ENCODE measurements around the gene EIF4E2. TPM values are rescaled to one million over a fixed set of nuclear protein-coding genes. Genes with fewer than 3 reads are reported as not detected.
A peak's percentile ranks its signal among the peaks of the same experiment; 100 is the strongest.

The EIF4E2 gene
- total RNA-seq, 4 donors from 2014 or later: 34.7 to 81.3 (median 58.0) TPM

- H3K9me3 ChIP-seq: no peaks in the 10 kb centered on the region
- peaks cover 1 to 42% (median 35%) of the 10 kb centered on the region in 3 donors for H3K4me1 ChIP-seq
- no peaks in the 10 kb centered on the region for H3K27me3 ChIP-seq
- intact Hi-C loops (cut with DNase I): no loop called here
- H3K36me3 ChIP-seq: no peaks in the 10 kb centered on the region
- H3K4me3 ChIP-seq: no peak overlapping the region
- TF ChIP-seq, protein P1, sequence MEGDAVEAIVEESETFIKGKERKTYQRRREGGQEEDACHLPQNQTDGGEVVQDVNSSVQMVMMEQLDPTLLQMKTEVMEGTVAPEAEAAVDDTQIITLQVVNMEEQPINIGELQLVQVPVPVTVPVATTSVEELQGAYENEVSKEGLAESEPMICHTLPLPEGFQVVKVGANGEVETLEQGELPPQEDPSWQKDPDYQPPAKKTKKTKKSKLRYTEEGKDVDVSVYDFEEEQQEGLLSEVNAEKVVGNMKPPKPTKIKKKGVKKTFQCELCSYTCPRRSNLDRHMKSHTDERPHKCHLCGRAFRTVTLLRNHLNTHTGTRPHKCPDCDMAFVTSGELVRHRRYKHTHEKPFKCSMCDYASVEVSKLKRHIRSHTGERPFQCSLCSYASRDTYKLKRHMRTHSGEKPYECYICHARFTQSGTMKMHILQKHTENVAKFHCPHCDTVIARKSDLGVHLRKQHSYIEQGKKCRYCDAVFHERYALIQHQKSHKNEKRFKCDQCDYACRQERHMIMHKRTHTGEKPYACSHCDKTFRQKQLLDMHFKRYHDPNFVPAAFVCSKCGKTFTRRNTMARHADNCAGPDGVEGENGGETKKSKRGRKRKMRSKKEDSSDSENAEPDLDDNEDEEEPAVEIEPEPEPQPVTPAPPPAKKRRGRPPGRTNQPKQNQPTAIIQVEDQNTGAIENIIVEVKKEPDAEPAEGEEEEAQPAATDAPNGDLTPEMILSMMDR (IDR thresholded peaks at IDR 0.05): peak in 1 of 6 experiments; percentile 30
- no peak for TF ChIP-seq POLR2A (IDR thresholded peaks at IDR 0.05)
- H3K27ac ChIP-seq: peak overlapping the region; percentile 39 to 56 (median 47)
- 39 to 55% methylated on average over 3 of the region's 3 CpGs for WGBS, 2 donors
- DNase-seq: no peak
These were observed 42.4 kb downstream of the EIF4E2 start for GRCh38 chr2:232592772-232593395.

GRCh38 chr2:232593982-232594381 lies 43.5 kb downstream of the EIF4E2 start:
- H3K27ac ChIP-seq: no peak overlapping the region
- no peaks in the 10 kb centered on the region for H3K27me3 ChIP-seq
- intact Hi-C loops (cut with DNase I): no loop called here
- TF ChIP-seq, protein P1 (IDR thresholded peaks at IDR 0.05): no peak
- no peak for TF ChIP-seq POLR2A (IDR thresholded peaks at IDR 0.05)
- 74 to 96% methylated on average over 3 to 6 of the region's 7 CpGs for WGBS, 2 donors
- no peaks in the 10 kb centered on the region for H3K36me3 ChIP-seq
- DNase-seq: no peak
- no peak overlapping the region for H3K4me3 ChIP-seq
- H3K4me1 ChIP-seq: peaks cover 0 to 31% (median 26%) of the 10 kb centered on the region in 3 donors
- no peaks in the 10 kb centered on the region for H3K9me3 ChIP-seq

DNA sequence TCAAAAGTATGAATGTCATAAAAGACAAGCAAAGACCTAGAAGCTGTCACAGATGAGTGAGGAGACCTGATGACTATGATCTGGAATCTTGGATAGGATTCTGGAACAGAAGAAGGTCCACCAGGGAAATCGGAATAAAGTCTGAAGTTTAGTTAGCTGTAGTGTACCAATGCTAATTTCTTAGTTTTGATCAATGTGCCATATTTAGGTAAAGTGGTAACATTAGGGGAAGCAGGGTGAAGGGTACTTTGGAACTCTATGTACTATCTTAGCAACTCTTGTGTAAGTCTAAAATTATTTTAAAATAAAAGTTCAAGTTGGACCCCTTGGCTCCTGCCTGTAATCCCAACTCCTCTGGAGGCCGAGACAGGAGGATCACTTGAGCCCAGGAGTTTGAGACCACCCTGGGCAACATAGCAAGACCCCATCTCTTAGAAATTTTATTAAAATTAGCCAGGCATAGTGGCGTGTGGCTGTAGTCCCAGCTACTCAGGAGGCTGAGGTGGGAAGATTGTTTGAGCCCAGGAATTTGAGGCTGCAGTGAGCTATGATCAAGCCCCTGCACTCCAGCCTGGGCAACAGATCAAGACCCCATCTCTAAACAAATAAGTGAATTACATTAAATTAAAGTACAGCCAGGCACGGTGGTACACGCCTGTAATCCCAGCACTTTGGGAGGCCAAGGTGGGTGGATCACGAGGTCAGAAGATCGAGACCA lies 47.0 kb downstream of the EIF4E2 start:
- Histone ChIP-seq H3K4me3 (no peak overlapping the region), H3K36me3 (no peaks in the 10 kb centered on the region), H3K27ac (no peak overlapping the region), H3K4me1 (peaks cover 0 to 11% (median 10%) of the 10 kb centered on the region in 3 donors), H3K27me3 (no peaks in the 10 kb centered on the region), H3K9me3 (no peaks in the 10 kb centered on the region)
- 87 to 91% methylated on average over 7 of the region's 7 CpGs for WGBS, 2 donors
- TF ChIP-seq POLR2A (IDR thresholded peaks at IDR 0.05): no peak
- TF ChIP-seq, protein P1 (IDR thresholded peaks at IDR 0.05): no peak
- intact Hi-C loops (cut with DNase I): no loop called here
- DNase-seq: no peak

DNA sequence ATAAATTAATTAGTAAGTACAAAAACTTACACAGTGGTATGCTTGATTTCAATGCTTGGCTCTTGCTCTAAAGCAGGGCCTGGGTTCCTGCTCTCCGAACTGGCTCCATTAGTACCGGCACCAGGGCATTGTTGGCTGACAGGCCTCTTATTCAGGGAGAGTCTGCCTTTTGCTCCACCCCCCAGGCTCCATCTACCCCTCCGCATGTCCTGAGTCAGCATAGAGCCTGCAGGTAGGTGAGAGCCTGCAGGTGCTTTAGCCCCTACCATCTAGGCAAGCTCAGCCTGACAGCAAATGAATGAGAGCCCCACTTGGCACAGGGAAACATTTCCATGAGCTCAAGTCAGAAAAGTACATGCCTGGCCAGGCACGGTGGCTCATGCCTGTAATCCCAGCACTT lies 47.8 kb downstream of the EIF4E2 start:
- no peak for TF ChIP-seq POLR2A (IDR thresholded peaks at IDR 0.05)
- TF ChIP-seq, protein P1 (IDR thresholded peaks at IDR 0.05): no peak
- no peaks in the 10 kb centered on the region for H3K27me3 ChIP-seq
- no peak overlapping the region for H3K4me3 ChIP-seq
- DNase-seq: no peak
- H3K27ac ChIP-seq: no peak overlapping the region
- intact Hi-C loops (cut with DNase I): no loop called here
- H3K36me3 ChIP-seq: no peaks in the 10 kb centered on the region
- 46 to 75% methylated on average over 2 to 3 of the region's 4 CpGs for WGBS, 2 donors
- no peaks in the 10 kb centered on the region for H3K9me3 ChIP-seq
- peaks cover 0 to 3% (median 2%) of the 10 kb centered on the region in 3 donors for H3K4me1 ChIP-seq

DNA sequence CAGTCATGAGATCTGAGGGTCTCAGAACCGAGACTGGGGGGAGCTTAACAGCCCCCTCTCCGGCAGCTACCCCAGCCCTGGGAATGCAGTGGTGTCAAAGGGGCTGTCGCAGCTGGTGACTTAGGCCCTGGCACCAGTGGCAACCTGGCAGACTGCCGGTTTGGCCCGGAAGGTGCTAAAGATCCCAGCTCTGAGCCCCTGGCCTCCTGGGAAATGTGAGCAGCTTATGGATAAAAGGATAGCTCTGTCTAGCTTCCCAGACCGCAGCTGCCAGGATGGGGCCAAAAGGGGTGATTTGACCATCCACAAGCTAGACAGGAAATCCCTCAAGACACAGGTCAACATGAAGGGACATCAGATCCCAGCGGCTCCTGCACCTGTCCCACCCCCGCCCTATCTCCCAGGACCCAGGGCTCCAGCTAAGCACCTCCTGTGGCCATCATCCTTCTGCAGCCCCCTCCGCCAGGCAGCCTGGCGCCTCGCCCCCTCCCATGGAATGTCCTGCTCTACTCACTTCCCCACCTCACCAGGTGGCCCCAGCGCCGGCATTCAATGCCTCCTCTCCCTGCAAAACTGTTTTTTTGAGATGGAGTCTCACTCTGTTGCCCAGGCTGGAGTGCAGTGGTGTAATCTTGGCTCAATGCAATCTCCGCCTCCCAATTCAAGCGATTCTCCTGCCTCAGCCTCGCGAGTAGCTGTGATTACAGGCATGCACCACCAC lies 49.7 kb downstream of the EIF4E2 start:
- Histone ChIP-seq H3K27ac (no peak overlapping the region), H3K9me3 (no peaks in the 10 kb centered on the region), H3K36me3 (no peaks in the 10 kb centered on the region), H3K4me1 (no peaks in the 10 kb centered on the region), H3K27me3 (no peaks in the 10 kb centered on the region), H3K4me3 (no peak overlapping the region)
- no peak for DNase-seq
- intact Hi-C loops (cut with DNase I): no loop called here
- WGBS, 2 donors: 68 to 81% methylated on average over 9 to 13 of the region's 17 CpGs
- TF ChIP-seq, protein P1 (IDR thresholded peaks at IDR 0.05): no peak
- no peak for TF ChIP-seq POLR2A (IDR thresholded peaks at IDR 0.05)

Data from esophagus squamous epithelium (tissue), 5 donors.